ENCODE data around the gene ARHGEF35. TPM values are rescaled to one million over a fixed set of nuclear protein-coding genes. Genes with fewer than 3 reads are reported as not detected.

Gene ARHGEF35
- polyA plus RNA-seq, 1 donor from 2014 or later, result 0.86 TPM

Other genes with a start within 250 kb of the ARHGEF35 start
- not detected for gene OR2F1, start 241.0 kb downstream of the ARHGEF35 start, polyA plus RNA-seq
- not detected for gene OR6B1, start 195.5 kb downstream of the ARHGEF35 start, polyA plus RNA-seq
- gene OR2A5, start 146.9 kb downstream of the ARHGEF35 start, polyA plus RNA-seq, result not detected
- not detected for gene OR2A25, start 126.0 kb downstream of the ARHGEF35 start, polyA plus RNA-seq
- not detected for gene OR2A12, start 109.6 kb downstream of the ARHGEF35 start, polyA plus RNA-seq
- not detected for gene OR2A2, start 86.2 kb downstream of the ARHGEF35 start, polyA plus RNA-seq
- not detected for gene OR2A14, start 72.7 kb downstream of the ARHGEF35 start, polyA plus RNA-seq
- not detected for gene CTAGE4, start 12.4 kb downstream of the ARHGEF35 start, polyA plus RNA-seq
- not detected for gene OR2A42, start 43.8 kb upstream of the ARHGEF35 start, polyA plus RNA-seq
- gene OR2A7, start 69.0 kb upstream of the ARHGEF35 start, polyA plus RNA-seq, result 1.1 TPM
- gene CTAGE8, start 73.5 kb upstream of the ARHGEF35 start, polyA plus RNA-seq, result 0.33 TPM
- not detected for gene OR2A1, start 116.6 kb upstream of the ARHGEF35 start, polyA plus RNA-seq
- gene ARHGEF5, start 159.6 kb upstream of the ARHGEF35 start, polyA plus RNA-seq, result 1.4 TPM
- not detected for gene NOBOX, start 207.9 kb upstream of the ARHGEF35 start, polyA plus RNA-seq

All from IgD-negative memory B cell (primary cell).